Stimulated activated CD4-positive, alpha-beta T cell treated with anti-CD3 and anti-CD28 coated beads, Interleukin-12 subunit alpha, Interleukin-12 subunit beta, amount 100 ng/mL, for 48 hours (primary cell): ENCODE results near the gene SLC22A23.

Experiments
- DNase-seq, 3 donors: peaks; one replicate each; pipeline ENCODE4 v3.0.0-alpha.2; 2020; ENCODE audit warnings: low read depth in 2 of 3, low spot score in 1 of 3

The SLC22A23 gene

GRCh38 chr6:3406362-3406821 lies 50.5 kb downstream of the SLC22A23 start:
- no peak for DNase-seq

DNA sequence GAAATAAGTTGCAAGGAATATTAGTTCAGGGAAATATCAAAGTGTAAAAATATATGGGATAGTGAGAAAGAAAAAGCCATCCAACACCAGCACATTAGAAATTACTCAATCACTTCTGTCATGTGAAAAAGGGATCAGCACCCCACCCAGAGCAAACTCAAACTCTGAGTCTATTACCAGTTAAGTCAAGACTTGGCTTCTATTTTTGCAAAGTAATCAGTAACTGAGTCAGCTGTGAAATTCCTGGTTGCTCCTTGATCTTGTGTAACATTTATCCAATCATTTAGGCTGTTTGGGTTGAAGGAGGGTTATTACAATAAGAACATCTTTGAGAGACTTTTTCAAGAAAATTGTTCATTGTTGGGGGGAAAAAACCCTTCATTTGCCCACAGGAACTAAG lies 51.2 kb downstream of the SLC22A23 start:
- DNase-seq = no peak

DNA sequence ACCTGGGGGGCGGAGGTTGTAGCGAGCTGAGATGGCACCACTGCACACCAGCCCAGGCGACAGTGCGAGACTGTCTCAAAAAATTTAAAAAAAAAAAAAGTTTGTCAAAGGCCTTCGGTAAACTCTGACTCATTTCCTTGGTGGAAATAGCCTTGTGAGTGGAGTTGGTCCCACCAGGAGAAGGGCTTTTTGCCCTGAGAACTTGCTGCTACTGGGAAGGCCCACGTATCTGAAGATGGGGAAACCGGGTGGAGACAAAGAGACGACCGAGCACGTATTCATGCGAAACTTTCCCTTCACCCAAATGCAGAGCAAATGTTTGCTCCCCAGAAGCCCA lies 51.7 kb downstream of the SLC22A23 start:
- DNase-seq = no peak

DNA sequence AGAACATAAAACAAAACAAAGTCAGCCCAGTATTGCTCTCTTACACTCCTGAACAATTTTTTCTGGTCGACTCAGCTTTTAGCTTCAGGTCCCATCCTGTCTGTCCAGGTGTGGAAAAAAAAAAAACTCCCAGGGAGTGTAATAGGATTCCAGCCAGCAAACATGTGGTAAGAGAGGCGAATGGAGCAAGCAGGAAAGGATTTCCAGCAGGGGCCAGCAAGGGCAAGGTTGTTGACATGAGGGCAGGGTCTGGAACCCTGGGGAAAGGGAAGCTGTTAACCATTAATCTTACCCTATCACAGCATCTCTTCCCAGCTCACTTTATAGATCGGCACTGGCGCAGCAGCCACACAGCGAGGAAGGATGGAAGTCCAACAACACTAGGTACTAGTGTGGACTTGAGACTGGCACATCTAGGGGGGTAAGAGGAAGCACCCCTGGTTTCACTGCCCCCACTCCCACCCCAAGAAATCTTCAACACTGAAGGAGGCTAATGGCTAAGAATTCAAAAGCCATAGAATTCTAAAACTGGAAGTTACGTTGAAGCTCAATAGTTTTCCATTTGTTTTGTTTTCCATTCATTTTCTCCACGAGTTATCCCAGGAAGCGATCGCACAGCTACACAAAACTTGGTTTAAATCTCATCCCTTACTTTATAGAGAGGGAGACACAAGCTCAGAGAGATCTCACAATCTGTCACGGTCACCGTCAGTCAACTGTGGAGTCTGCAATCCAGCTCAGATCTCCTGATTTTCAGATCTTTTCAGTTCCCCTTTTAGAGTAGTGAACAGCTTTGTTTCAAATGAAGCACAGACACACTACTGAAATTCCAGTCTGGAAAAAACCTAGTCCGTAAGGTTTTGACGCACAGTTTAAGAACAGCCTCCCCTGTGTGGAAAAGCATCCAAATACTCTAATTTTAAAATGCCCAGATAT lies 53.3 kb downstream of the SLC22A23 start:
- no peak for DNase-seq

DNA sequence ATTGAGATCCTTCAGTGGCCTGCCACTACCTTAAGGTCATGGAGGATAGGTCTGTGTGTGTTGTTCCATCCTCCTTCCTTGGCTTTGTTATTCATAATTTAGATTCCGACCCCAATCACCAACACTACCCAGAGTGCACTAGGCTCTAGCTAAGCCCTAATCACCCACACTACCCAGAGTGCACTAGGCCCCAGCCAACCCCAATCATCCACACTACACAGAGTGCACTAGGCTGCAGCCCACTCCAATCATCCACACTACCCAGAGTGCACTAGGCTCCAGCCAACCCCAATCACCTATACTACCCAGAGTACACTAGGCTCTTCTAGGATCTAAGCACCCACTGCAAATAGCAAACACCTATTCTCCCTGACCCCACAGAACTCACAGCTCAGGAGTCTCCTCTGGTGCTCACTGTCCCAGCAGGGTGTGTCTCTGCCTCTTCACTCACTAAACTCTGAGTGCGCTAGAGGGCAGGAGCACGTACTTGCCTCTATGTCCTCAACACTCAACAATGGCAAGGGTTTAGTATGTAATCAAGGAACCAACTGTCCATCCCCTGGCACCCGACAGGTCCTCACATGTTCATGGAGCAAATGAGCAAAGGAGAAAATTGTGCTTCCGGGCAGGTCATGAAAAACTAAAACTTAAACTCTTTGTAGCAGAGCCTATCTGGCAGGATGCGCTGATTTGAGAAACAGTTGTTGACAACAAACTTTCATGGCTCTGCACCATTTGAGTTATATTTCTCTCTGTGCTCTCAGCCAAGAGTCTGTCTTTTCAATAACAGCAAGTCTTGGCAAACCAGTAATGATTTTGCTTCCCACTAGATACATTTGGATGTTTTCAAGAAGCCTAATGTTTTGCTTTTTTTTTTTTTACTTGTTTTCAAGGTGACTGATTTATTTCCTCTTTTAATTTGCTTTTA lies 54.3 kb downstream of the SLC22A23 start:
- DNase-seq = no peak

DNA sequence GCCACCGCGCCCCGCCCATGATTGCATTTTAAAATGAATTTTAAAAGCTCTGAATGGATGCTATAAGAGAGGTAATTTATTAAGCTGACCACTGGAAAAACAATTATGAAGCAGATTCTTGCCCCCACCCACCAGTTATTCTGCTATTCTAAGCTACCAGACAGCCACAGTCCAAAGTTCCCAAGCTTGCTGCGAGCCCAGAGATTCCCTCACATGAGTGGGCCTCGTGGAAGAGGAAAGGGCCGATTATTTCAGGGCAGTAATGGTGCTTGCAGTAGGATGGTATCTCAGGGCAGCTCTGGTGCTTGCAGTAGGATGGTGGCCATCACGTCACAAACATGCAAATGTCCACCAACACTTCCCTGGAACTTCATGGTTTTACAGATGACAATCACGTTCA lies 56.7 kb downstream of the SLC22A23 start:
- DNase-seq = no peak

- no peak for DNase-seq
Observed at GRCh38 chr6:3398755-3399696, 57.8 kb downstream of the SLC22A23 start.

- DNase-seq = no peak
Observed at GRCh38 chr6:3398165-3398562, 58.7 kb downstream of the SLC22A23 start.

DNA sequence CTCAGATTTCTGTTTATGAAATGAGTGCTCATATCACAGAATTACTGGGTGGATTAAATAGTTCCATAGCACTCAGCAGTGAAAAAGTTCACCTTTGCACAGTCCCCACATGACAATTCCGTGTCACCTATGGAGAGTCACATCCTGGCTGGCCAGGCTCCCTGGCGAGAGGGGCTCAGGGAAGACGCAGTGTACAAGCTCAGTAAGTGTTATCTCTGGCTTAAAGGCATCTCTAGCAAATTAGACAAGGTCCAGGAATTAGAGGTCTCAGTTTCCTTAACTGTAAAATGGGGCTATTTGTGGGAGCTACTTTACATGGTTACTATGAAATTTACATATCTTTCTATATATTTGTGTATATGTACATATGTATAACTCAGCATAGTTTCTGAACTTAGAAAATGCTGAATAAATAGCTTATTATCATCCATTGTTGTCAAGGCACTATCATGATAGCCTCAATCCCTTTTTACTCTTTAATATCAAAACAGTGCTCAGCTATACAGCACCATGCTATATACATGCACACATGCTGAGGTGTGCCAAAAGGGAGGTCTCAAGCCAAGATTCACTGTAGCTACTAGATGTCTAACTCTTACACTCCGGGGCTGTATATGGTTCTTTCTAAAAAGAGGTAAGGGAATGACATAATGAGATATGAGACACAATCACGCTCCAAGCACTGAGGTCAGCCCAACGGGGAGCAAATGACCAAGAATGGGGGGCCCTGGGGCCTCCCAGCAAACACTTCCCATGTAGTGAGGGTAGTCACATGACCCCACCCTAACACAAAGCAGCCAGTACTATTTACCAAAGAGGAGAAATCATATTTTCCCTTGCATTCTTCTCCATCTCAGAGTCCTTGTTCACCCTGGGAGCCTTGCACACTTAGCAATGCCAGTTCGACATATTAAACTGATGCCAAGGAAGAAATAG lies 59.4 kb downstream of the SLC22A23 start:
- no peak for DNase-seq

GRCh38 chr6:3396503-3397180 lies 60.2 kb downstream of the SLC22A23 start:
- DNase-seq = no peak

- no peak for DNase-seq
Observed at GRCh38 chr6:3394671-3395070, 62.2 kb downstream of the SLC22A23 start.

DNA sequence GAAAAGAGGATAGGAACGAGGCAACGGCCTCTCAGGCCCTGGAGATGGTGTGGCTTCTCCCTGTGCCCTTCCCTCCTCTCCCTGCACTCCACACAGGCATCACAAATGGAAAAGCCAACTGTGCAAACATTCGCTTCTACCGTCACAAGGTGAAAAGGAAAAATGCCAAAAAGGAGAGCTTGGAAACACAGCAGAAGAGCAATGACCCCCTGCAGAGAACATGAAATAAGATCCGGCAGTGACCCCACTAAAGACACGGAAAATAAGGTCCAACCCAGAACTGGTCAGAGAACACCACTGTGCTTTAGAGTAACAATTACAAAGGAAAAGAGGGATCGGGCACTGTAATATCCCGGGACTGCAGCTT lies 63.0 kb downstream of the SLC22A23 start:
- no peak for DNase-seq

DNA sequence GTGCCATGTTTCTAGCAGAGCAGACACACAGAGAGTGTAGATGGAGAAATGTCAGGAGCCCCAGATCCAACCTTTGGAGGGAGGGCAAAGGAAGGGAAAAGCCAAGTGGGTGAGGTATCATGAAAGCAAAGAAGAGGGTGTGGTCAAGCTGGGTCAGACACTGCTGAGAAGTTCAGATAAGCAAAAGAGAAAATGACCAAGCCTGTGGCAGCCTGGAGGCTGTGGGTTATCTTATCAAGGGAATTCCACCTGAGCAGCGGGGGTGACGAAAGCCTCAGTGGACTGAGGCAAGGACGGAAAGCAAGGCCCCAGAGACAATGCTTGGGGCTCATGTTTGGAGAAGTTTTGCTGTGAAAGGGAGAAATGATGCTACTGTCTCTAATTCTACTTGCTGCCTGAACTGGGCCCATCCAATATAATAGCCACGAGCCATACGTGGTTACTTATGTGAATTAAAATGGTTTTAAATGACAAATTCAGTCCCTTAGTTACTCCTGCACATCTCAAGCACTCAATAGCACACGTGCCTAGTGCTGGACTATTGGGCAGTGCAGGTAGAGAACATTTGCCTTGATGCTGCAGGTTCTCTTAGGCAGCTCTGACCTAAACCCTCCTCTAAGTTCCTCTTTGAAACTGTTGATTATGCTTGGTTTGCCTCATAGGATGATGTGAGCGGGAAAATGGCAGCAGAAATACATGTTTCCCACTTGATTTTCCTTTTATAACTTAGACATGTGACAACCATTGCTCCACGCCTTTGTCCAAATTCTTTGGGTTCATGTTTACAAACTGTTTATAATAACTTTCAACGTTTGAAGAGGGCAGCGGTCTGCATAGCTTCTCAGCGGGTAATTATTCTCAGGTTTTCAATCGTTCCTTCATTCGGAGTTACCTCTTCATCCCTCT lies 63.7 kb downstream of the SLC22A23 start:
- DNase-seq = no peak

DNA sequence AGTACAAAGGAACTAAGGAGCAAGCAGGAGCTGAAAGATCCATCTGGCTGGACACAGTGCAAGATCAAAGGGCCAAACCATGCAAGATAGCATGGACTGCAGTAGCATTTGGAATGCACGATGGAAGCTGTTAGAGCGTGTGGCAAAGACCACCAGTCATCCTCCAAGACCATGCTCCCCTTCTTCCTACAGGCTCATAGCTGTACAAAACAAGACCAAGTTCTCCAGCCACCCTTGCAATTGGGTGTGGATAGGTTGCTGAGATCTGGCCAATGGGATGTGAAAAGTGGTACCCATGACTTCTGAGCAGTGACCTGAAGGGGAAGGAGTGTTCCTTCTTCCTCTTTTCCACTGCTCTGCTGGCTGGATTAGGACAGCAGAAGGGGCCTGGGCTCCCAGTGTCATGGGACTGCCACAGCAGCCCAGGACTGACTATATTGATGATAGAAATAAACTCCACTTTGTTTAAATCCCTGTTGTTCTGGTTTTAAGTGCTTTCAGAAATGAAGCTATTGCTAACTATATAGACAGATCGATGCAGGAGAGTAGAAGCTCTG lies 64.9 kb downstream of the SLC22A23 start:
- no peak for DNase-seq

- DNase-seq = no peak
Observed at GRCh38 chr6:3390698-3391097, 66.2 kb downstream of the SLC22A23 start.

GRCh38 chr6:3389390-3390167 lies 67.3 kb downstream of the SLC22A23 start:
- DNase-seq = no peak

DNA sequence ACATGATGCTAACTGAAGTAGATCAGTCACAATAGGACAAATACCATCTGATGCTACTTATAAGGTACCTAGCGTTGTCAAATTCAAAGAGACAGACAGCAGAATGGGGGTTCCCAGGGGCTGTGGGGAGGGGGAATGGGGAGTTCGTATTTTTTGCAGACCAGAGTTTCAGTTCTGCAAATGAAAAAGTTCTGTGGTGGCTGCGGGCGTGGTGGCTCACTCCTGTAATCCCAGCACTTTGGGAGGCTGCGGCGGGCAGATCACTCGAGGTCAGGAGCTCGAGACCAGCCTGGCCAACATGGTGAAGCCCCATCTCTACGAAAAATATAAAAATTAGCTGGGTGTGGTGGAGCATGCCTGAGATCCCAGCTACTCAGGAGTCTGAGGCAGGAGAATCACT lies 68.1 kb downstream of the SLC22A23 start:
- DNase-seq = no peak
